HG03521 (cell line): ENCODE measurements around the gene NIPA2.

Experiments used
- ATAC-seq: cut with Tn5 transposase; IDR thresholded peaks from one replicate; pipeline ENCODE4 v1.9.1; 2021; ENCODE audit warnings: mild to moderate bottlenecking, moderate library complexity; ENCODE audit not compliant: unreplicated experiment

Gene NIPA2

GRCh38 chr15:22874966-22875365, 36.5 kb downstream of the NIPA2 start:
- ATAC-seq, result no peak

- no peak for ATAC-seq
Observed at GRCh38 chr15:22877117-22877516, 38.7 kb downstream of the NIPA2 start.

GRCh38 chr15:22877607-22878006, 39.1 kb downstream of the NIPA2 start:
- no peak for ATAC-seq

GRCh38 chr15:22878103-22878502, 39.6 kb downstream of the NIPA2 start:
- ATAC-seq, result no peak

GRCh38 chr15:22880068-22880980, 41.9 kb downstream of the NIPA2 start:
- no peak for ATAC-seq

- no peak for ATAC-seq
Observed at GRCh38 chr15:22880981-22881738, 42.7 kb downstream of the NIPA2 start.

- no peak for ATAC-seq
Observed at GRCh38 chr15:22881739-22882440, 43.4 kb downstream of the NIPA2 start.

- ATAC-seq, result no peak
Observed at GRCh38 chr15:22883196-22883595, 44.7 kb downstream of the NIPA2 start.

GRCh38 chr15:22884344-22884743, 45.9 kb downstream of the NIPA2 start:
- no peak for ATAC-seq

GRCh38 chr15:22885120-22885519, 46.7 kb downstream of the NIPA2 start:
- no peak for ATAC-seq

- no peak for ATAC-seq
Observed at GRCh38 chr15:22887157-22887951, 48.9 kb downstream of the NIPA2 start.

GRCh38 chr15:22888120-22888859, 49.8 kb downstream of the NIPA2 start:
- no peak for ATAC-seq

GRCh38 chr15:22889146-22889818, 50.8 kb downstream of the NIPA2 start:
- no peak for ATAC-seq

- ATAC-seq, result no peak
Observed at GRCh38 chr15:22890296-22890695, 51.8 kb downstream of the NIPA2 start.

GRCh38 chr15:22891426-22892210, 53.2 kb downstream of the NIPA2 start:
- ATAC-seq, result no peak

GRCh38 chr15:22892333-22892732, 53.9 kb downstream of the NIPA2 start:
- no peak for ATAC-seq

GRCh38 chr15:22893081-22893480, 54.6 kb downstream of the NIPA2 start:
- no peak for ATAC-seq

GRCh38 chr15:22893881-22894280, 55.4 kb downstream of the NIPA2 start:
- ATAC-seq, result no peak
